HEK293 (cell line): Measurements from ENCODE around the gene TOMM6.

Experiments used
- CTCF ChIA-PET: fragments of 350-600 bp; formaldehyde crosslinking; extraction: SDS; loops from one replicate; lab custom pipeline; 2021; ENCODE audit warnings: antibody characterized with exemption; lab: Yijun Ruan, JAX
- POLR2A ChIA-PET: fragments of 300-600 bp; formaldehyde crosslinking; extraction: SDS; loops from one replicate; lab custom pipeline; 2020; ENCODE audit warnings: antibody characterized with exemption, inconsistent platforms; lab: Yijun Ruan, JAX
- H3K27ac ChIP-seq: fragments of 200-500 bp; sonication (Bioruptor generic); 2 replicates; pipeline ENCODE4 v1.5.1; 2014; ENCODE audit warnings: low read depth, low read length, control low read depth, inconsistent platforms; ENCODE audit errors: extremely low read depth
- H3K36me3 ChIP-seq, 2 experiments: fragments of 200-500 bp in 1 of 2; sonication (Bioruptor generic) in 1 of 2; 1 replicate in 1 of 2; 2 replicates in 1 of 2; pipeline ENCODE4 v1.5.1; 2014 to 2017; ENCODE audit warnings: inconsistent platforms in 2 of 2, low read length in 2 of 2; ENCODE audit not compliant: control insufficient read depth in 2 of 2, insufficient read depth in 1 of 2
- H3K4me1 ChIP-seq: fragments of 200-500 bp; sonication (Bioruptor generic); 2 replicates; pipeline ENCODE4 v1.5.1; 2014; ENCODE audit warnings: mild to moderate bottlenecking, low read length, inconsistent platforms; ENCODE audit not compliant: control insufficient read depth, insufficient read depth
- H3K4me3 ChIP-seq: 2 replicates; pipeline ENCODE4 v1.5.1; 2011; ENCODE audit warnings: low read depth, mild to moderate bottlenecking, control low read depth, low read length, moderate library complexity
- H3K9me3 ChIP-seq: fragments of 200-500 bp; sonication (Bioruptor generic); 2 replicates; pipeline ENCODE4 v1.5.1; 2014; ENCODE audit warnings: low read depth, low read length, inconsistent platforms; ENCODE audit not compliant: control insufficient read depth, insufficient read depth
- GLI4 ChIP-seq: fragments of 450-650 bp; formaldehyde crosslinking; IDR thresholded peaks from 2 replicates; pipeline ENCODE4 v1.5.1; 2016; ENCODE audit warnings: missing biosample characterization, missing genetic modification characterization
- WT1 ChIP-seq: fragments of 450-650 bp; formaldehyde crosslinking; IDR thresholded peaks from 2 replicates; pipeline ENCODE4 v1.5.1; 2016; ENCODE audit warnings: missing biosample characterization, missing genetic modification characterization
- ZBTB26 ChIP-seq: fragments of 450-650 bp; formaldehyde crosslinking; optimal IDR thresholded peaks from 2 replicates; pipeline ENCODE3; 2016; ENCODE audit warnings: missing biosample characterization, mild to moderate bottlenecking, missing genetic modification characterization
- ZBTB7A ChIP-seq: fragments of 450-650 bp; formaldehyde crosslinking; IDR thresholded peaks from 2 replicates; pipeline ENCODE4 v1.5.1; 2016; ENCODE audit warnings: low read depth, missing biosample characterization, missing genetic modification characterization
- ZFP37 ChIP-seq: fragments of 450-650 bp; formaldehyde crosslinking; IDR thresholded peaks from 2 replicates; pipeline ENCODE4 v1.5.1; 2016; ENCODE audit warnings: missing biosample characterization, missing genetic modification characterization
- ZNF138 ChIP-seq: fragments of 450-650 bp; formaldehyde crosslinking; IDR thresholded peaks from 2 replicates; pipeline ENCODE4 v1.5.1; 2016; ENCODE audit warnings: missing biosample characterization, missing genetic modification characterization, borderline replicate concordance
- ZNF16 ChIP-seq: fragments of 450-650 bp; formaldehyde crosslinking; IDR thresholded peaks from 2 replicates; pipeline ENCODE4 v1.5.1; 2016; ENCODE audit warnings: low read depth, missing biosample characterization, missing genetic modification characterization
- ZNF239 ChIP-seq: fragments of 450-650 bp; formaldehyde crosslinking; IDR thresholded peaks from 2 replicates; pipeline ENCODE4 v1.5.1; 2016; ENCODE audit warnings: missing biosample characterization, missing genetic modification characterization
- ZNF24 ChIP-seq: fragments of 450-650 bp; formaldehyde crosslinking; IDR thresholded peaks from 2 replicates; pipeline ENCODE4 v1.5.1; 2016; ENCODE audit warnings: missing biosample characterization, missing genetic modification characterization
- ZNF266 ChIP-seq: fragments of 450-650 bp; formaldehyde crosslinking; IDR thresholded peaks from 2 replicates; pipeline ENCODE4 v1.5.1; 2016; ENCODE audit warnings: missing biosample characterization, missing genetic modification characterization, low read depth
- ZNF335 ChIP-seq: fragments of 450-650 bp; formaldehyde crosslinking; conservative IDR thresholded peaks from 2 replicates; pipeline ENCODE4 v1.5.1; 2016; ENCODE audit warnings: missing biosample characterization, missing genetic modification characterization
- ZNF449 ChIP-seq: fragments of 450-650 bp; formaldehyde crosslinking; IDR thresholded peaks from 2 replicates; pipeline ENCODE4 v1.5.1; 2017; ENCODE audit warnings: missing biosample characterization, mild to moderate bottlenecking, missing genetic modification characterization, moderate library complexity
- ZNF513 ChIP-seq: fragments of 450-650 bp; IDR thresholded peaks from 2 replicates; pipeline ENCODE4 v1.5.1; 2018; ENCODE audit warnings: missing biosample characterization, missing genetic modification characterization
- ZNF677 ChIP-seq: fragments of 450-650 bp; IDR thresholded peaks from 2 replicates; pipeline ENCODE4 v1.5.0; 2018; ENCODE audit warnings: missing biosample characterization, mild to moderate bottlenecking, missing genetic modification characterization, moderate library complexity
- ZSCAN16 ChIP-seq: fragments of 450-650 bp; formaldehyde crosslinking; IDR thresholded peaks from 2 replicates; pipeline ENCODE4 v1.5.1; 2016; ENCODE audit warnings: missing biosample characterization, missing genetic modification characterization
- TF ChIP-seq, protein P1 (sequence below): fragments of 450-650 bp; formaldehyde crosslinking; IDR thresholded peaks from 2 replicates; pipeline ENCODE4 v1.5.1; 2016; ENCODE audit warnings: missing biosample characterization, missing genetic modification characterization
- TF ChIP-seq, protein P2 (sequence below): fragments of 450-650 bp; formaldehyde crosslinking; IDR thresholded peaks from 2 replicates; pipeline ENCODE4 v1.5.1; 2017; ENCODE audit warnings: missing biosample characterization, missing genetic modification characterization

Gene TOMM6

DNA sequence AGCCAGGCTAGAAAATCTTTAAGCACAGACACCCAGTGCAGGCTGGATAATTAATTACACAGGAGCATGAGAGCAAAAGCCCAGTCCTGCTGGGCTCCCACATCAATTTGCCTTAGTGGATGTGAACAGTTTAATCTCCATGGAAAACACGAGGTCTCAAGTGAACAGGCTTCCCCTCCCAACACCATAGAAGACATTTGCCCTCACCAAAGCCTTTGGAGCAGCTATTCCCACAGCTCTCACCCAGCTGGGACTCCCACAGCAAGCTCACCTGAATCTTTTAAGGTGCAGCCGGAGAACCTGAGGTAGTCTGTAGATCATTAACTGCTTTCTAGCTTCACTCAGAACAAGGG, 12.0 kb downstream of the TOMM6 start:
- POLR2A ChIA-PET, result interaction anchor here (0.6 kb wide), 1 partner anchor 230 kb away, joined by 7 read pairs; no protein-coding TSS in a partner anchor

DNA sequence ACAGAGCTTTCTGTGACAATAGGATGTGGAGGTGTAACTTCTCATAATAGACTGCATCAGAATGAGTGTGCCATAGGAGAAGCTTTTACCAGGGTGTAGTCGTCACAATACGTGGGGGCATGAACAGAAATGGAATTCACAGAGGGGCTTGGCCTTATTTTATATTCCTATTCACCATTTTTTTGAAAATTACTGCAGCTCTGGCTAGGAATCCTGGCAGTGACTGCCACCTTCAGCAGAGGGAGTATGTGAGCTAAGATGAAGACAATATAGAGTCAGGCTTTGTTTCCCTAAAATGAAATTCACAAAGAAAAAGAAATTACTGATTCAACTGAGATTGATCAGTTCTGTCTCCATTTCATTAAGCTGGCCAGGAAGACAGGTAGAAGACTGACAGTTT, 13.9 kb downstream of the TOMM6 start:
- Histone ChIP-seq H3K9me3 (no peaks in the 10 kb centered on the region), H3K36me3 (peaks cover 9 to 48% of the 10 kb centered on the region in 2 experiments; a peak in 2 of 3 replicates), H3K4me1 (no peaks in the 10 kb centered on the region), H3K4me3 (no peak overlapping the region), H3K27ac (no peak overlapping the region)
- ChIA-PET POLR2A (interaction anchor here (0.6 to 2.2 kb wide), 3 partner anchors 10 to 119 kb away, joined by 3 to 9 read pairs (median 4); partner anchors contain the start of genes BYSL and MED20), CTCF (interaction anchor here (0.6 to 5.2 kb wide), 21 partner anchors 9 to 295 kb away, joined by 3 to 51 read pairs (median 5); partner anchors contain the start of genes BYSL, CCND3, MED20 and TOMM6)
- TF ChIP-seq ZBTB7A (tag by site-specific recombination) (no peak), WT1 (no peak), ZNF449 (tag by site-specific recombination) (no peak), ZNF677 (no peak), ZBTB26 (tag by site-specific recombination) (no peak), ZNF138 (no peak), GLI4 (tag by site-specific recombination) (no peak), ZNF24 (tag by site-specific recombination) (no peak), ZNF16 (no peak)

More for the DNA sequence above, 12.0 kb downstream of the TOMM6 start:
- CTCF ChIA-PET, result interaction anchor here (0.8 to 5.2 kb wide), 4 partner anchors 12 to 244 kb away, joined by 3 to 51 read pairs (median 35); partner anchors contain the start of genes BYSL, MED20 and TOMM6
- Histone ChIP-seq H3K36me3 (peaks cover 9 to 53% of the 10 kb centered on the region in 2 experiments; a peak in 2 of 3 replicates), H3K9me3 (no peaks in the 10 kb centered on the region)
- TF ChIP-seq ZNF513 (tag by site-specific recombination) (no peak), ZNF266 (tag by site-specific recombination) (no peak), ZSCAN16 (no peak), ZNF335 (no peak), ZFP37 (tag by site-specific recombination) (no peak)
- TF ChIP-seq, protein P1, sequence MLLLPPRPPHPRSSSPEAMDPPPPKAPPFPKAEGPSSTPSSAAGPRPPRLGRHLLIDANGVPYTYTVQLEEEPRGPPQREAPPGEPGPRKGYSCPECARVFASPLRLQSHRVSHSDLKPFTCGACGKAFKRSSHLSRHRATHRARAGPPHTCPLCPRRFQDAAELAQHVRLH (tag by site-specific recombination), result no peak
- TF ChIP-seq, all 188 proteins: peak for 0
- Histone ChIP-seq H3K4me1 (no peaks in the 10 kb centered on the region), H3K27ac (no peak overlapping the region), H3K4me3 (no peak overlapping the region)

DNA sequence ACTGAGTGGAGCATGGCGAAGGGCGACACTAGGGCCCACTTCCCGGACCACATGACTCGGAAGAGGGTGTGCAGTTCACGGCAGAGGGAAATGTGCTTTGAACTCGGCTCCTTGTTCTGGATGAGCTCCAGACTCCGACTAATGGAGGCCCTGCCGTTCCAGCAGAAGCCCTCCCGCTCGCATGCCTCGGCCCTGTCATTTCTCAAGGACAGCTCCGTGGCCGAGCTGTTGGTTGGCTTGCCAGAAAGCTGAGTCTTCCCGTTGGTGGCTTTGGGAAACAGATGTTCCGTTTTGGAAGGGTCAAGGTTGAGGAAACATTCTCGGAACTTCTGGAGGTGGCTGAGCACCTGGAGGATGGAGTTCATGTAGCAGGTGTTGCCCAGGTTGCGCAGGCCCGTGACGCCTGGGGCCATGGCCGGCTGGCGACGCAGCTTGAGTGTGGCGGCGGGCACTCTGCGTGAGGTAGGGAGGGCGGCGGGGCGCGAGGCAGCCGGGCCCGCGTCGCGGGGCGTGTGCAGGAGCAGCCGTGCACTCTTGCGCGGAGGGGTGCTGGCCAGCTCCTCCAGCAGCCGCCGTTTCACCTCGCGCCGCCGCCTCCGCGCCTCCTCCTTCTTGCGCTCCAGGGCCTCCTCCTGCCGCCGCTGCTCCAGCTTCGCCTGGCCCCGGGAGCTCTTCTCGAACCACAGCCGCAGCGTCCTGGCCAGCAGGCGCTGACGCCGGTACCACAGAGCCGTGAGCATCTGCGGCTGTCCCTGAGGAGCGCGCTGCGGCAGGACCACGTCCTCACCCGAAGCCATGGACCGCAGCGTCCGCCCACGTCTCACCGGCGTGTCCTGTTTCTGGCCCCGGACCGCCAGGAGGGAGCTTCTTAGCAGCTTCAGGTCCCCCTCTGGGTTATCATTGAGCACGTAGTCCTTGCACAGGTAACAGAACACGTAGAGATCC, 18.6 kb downstream of the TOMM6 start:
- no peak overlapping the region for H3K4me3 ChIP-seq
- no peak overlapping the region for H3K27ac ChIP-seq
- POLR2A ChIA-PET, result no interaction called here
- no peaks in the 10 kb centered on the region for H3K4me1 ChIP-seq
- H3K36me3 ChIP-seq, result peaks cover 0 to 23% of the 10 kb centered on the region in 2 experiments; a peak in 2 of 3 replicates
- CTCF ChIA-PET, result interaction anchor here (0.6 to 1.3 kb wide), 3 partner anchors 18 to 238 kb away, joined by 3 to 5 read pairs (median 4); partner anchors contain the start of gene TOMM6
- TF ChIP-seq, protein P2, sequence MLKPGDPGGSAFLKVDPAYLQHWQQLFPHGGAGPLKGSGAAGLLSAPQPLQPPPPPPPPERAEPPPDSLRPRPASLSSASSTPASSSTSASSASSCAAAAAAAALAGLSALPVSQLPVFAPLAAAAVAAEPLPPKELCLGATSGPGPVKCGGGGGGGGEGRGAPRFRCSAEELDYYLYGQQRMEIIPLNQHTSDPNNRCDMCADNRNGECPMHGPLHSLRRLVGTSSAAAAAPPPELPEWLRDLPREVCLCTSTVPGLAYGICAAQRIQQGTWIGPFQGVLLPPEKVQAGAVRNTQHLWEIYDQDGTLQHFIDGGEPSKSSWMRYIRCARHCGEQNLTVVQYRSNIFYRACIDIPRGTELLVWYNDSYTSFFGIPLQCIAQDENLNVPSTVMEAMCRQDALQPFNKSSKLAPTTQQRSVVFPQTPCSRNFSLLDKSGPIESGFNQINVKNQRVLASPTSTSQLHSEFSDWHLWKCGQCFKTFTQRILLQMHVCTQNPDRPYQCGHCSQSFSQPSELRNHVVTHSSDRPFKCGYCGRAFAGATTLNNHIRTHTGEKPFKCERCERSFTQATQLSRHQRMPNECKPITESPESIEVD, result no peak
- TF ChIP-seq ZNF239, result no peak
- H3K9me3 ChIP-seq, result no peaks in the 10 kb centered on the region
